DOHH2 (cell line): ENCODE data around the gene DYRK2.

Source experiments
- H3F3A ChIP-seq: fragments of 200-600 bp; sonication (generic), shearing (Covaris generic); 2 replicates; pipeline ENCODE4 v1.6.0; 2016; ENCODE audit warnings: antibody characterized with exemption, mild to moderate bottlenecking; ENCODE audit not compliant: control insufficient read depth, insufficient read depth
- H3K27ac ChIP-seq: fragments of 200-600 bp; sonication (generic); 2 replicates; pipeline ENCODE4 v1.5.1; 2014; ENCODE audit warnings: low read depth, mild to moderate bottlenecking, low read length, moderate library complexity
- H3K27me3 ChIP-seq: fragments of 200-600 bp; sonication (generic); 2 replicates; pipeline ENCODE4 v1.6.1; 2014; ENCODE audit warnings: mild to moderate bottlenecking, low read length, mixed read lengths; ENCODE audit not compliant: control insufficient read depth
- H3K36me3 ChIP-seq: fragments of 200-600 bp; sonication (generic); 2 replicates; pipeline ENCODE4 v1.6.1; 2014; ENCODE audit warnings: mild to moderate bottlenecking, low read length, moderate library complexity, mixed read lengths; ENCODE audit not compliant: control insufficient read depth
- H3K4me1 ChIP-seq: fragments of 200-600 bp; sonication (generic); 2 replicates; pipeline ENCODE4 v1.6.1; 2014; ENCODE audit warnings: mild to moderate bottlenecking, low read length, mixed read lengths; ENCODE audit not compliant: control insufficient read depth
- H3K4me2 ChIP-seq: fragments of 200-600 bp; sonication (generic); 2 replicates; pipeline ENCODE4 v1.6.0; 2014; ENCODE audit warnings: mild to moderate bottlenecking, low read length, moderate library complexity
- H3K4me3 ChIP-seq: fragments of 200-600 bp; sonication (generic); 2 replicates; pipeline ENCODE4 v1.5.1; 2014; ENCODE audit warnings: mild to moderate bottlenecking, low read length, mixed read lengths
- H3K79me2 ChIP-seq: fragments of 200-600 bp; sonication (generic); 2 replicates; pipeline ENCODE4 v1.6.1; 2014; ENCODE audit warnings: mild to moderate bottlenecking, low read length, mixed read lengths; ENCODE audit not compliant: control insufficient read depth
- H3K9me2 ChIP-seq: fragments of 200-600 bp; sonication (generic); replicated peaks from 2 replicates; pipeline ENCODE4 v1.6.1; 2014; ENCODE audit warnings: mild to moderate bottlenecking, low read length, mixed read lengths; ENCODE audit not compliant: control insufficient read depth
- H3K9me3 ChIP-seq: fragments of 200-600 bp; sonication (generic); 2 replicates; pipeline ENCODE4 v1.6.1; 2014; ENCODE audit warnings: antibody characterized with exemption, low read length, mixed read lengths; ENCODE audit not compliant: control insufficient read depth, insufficient read depth
- H4K20me1 ChIP-seq: fragments of 200-600 bp; sonication (generic); 2 replicates; pipeline ENCODE4 v1.6.0; 2014; ENCODE audit warnings: low read depth, mild to moderate bottlenecking, antibody characterized with exemption, low read length, moderate library complexity; ENCODE audit not compliant: control insufficient read depth, insufficient read depth
- EZH2phosphoT487 ChIP-seq: fragments of 200-600 bp; sonication (generic); IDR thresholded peaks from 2 replicates; pipeline ENCODE4 v1.6.1; 2017; ENCODE audit warnings: borderline replicate concordance, mild to moderate bottlenecking, antibody characterized with exemption, low read length, moderate library complexity, mixed read lengths
- TF ChIP-seq, protein P1 (sequence below): fragments of 200-600 bp; sonication (generic); IDR thresholded peaks from one replicate; pipeline ENCODE4 v1.5.1; 2014; ENCODE audit warnings: antibody characterized with exemption, mild to moderate bottlenecking, low read depth, low read length; ENCODE audit not compliant: poor library complexity, severe bottlenecking

Gene DYRK2

GRCh38 chr12:67693894-67694293 is 45.3 kb downstream of the DYRK2 start:
- Histone ChIP-seq H3K4me2 (peak overlapping the region; percentile 25; the same call in 1 of the 2 replicates), H3K27me3 (no peaks in the 10 kb centered on the region), H3K4me3 (no peak overlapping the region), H3K9me2 (no peaks in the 10 kb centered on the region), H3K4me1 (peaks cover 97% of the 10 kb centered on the region), H4K20me1 (no peaks in the 10 kb centered on the region), H3K36me3 (no peaks in the 10 kb centered on the region), H3K9me3 (0 out of 2 replicates have a peak, but pooled peaks cover 3% of the 10 kb centered on the region), H3F3A (peaks cover 19% of the 10 kb centered on the region), H3K79me2 (no peaks in the 10 kb centered on the region), H3K27ac (no peak overlapping the region)
- TF ChIP-seq EZH2phosphoT487, result no peak
- TF ChIP-seq, protein P1, sequence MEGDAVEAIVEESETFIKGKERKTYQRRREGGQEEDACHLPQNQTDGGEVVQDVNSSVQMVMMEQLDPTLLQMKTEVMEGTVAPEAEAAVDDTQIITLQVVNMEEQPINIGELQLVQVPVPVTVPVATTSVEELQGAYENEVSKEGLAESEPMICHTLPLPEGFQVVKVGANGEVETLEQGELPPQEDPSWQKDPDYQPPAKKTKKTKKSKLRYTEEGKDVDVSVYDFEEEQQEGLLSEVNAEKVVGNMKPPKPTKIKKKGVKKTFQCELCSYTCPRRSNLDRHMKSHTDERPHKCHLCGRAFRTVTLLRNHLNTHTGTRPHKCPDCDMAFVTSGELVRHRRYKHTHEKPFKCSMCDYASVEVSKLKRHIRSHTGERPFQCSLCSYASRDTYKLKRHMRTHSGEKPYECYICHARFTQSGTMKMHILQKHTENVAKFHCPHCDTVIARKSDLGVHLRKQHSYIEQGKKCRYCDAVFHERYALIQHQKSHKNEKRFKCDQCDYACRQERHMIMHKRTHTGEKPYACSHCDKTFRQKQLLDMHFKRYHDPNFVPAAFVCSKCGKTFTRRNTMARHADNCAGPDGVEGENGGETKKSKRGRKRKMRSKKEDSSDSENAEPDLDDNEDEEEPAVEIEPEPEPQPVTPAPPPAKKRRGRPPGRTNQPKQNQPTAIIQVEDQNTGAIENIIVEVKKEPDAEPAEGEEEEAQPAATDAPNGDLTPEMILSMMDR, result no peak

- H3K27me3 ChIP-seq, result no peaks in the 10 kb centered on the region
- TF ChIP-seq, protein P1, result no peak
- no peak for TF ChIP-seq EZH2phosphoT487
These were observed 45.9 kb downstream of the DYRK2 start for GRCh38 chr12:67694306-67694900.

GRCh38 chr12:67695974-67696373 is 47.4 kb downstream of the DYRK2 start:
- no peaks in the 10 kb centered on the region for H3K79me2 ChIP-seq
- H3K27ac ChIP-seq, result no peak overlapping the region
- H3K4me3 ChIP-seq, result no peak overlapping the region
- peaks cover 20% of the 10 kb centered on the region for H3F3A ChIP-seq
- no peak overlapping the region for H3K4me2 ChIP-seq
- H3K9me2 ChIP-seq, result no peaks in the 10 kb centered on the region
- H3K27me3 ChIP-seq, result no peaks in the 10 kb centered on the region
- no peaks in the 10 kb centered on the region for H4K20me1 ChIP-seq
- H3K36me3 ChIP-seq, result no peaks in the 10 kb centered on the region
- H3K9me3 ChIP-seq, result 0 out of 2 replicates have a peak, but pooled peaks cover 3% of the 10 kb centered on the region
- TF ChIP-seq EZH2phosphoT487, result no peak
- H3K4me1 ChIP-seq, result peaks cover 99% of the 10 kb centered on the region

More at GRCh38 chr12:67694306-67694900, 45.9 kb downstream of the DYRK2 start:
- no peaks in the 10 kb centered on the region for H4K20me1 ChIP-seq
- no peaks in the 10 kb centered on the region for H3K36me3 ChIP-seq
- H3K4me1 ChIP-seq, result peaks cover 99% of the 10 kb centered on the region
- H3K9me2 ChIP-seq, result no peaks in the 10 kb centered on the region
- H3K9me3 ChIP-seq, result 0 out of 2 replicates have a peak, but pooled peaks cover 3% of the 10 kb centered on the region
- H3K4me2 ChIP-seq, result peak overlapping the region; percentile 25
- H3F3A ChIP-seq, result peaks cover 23% of the 10 kb centered on the region
- H3K79me2 ChIP-seq, result no peaks in the 10 kb centered on the region
- H3K27ac ChIP-seq, result no peak overlapping the region
- H3K4me3 ChIP-seq, result no peak overlapping the region

- no peaks in the 10 kb centered on the region for H3K9me2 ChIP-seq
- 0 out of 2 replicates have a peak, but pooled peaks cover 3% of the 10 kb centered on the region for H3K9me3 ChIP-seq
- H3K27ac ChIP-seq, result peak overlapping the region; percentile 79
- H3K4me3 ChIP-seq, result peak overlapping the region; percentile 69
- peaks cover 98% of the 10 kb centered on the region for H3K4me1 ChIP-seq
- no peaks in the 10 kb centered on the region for H4K20me1 ChIP-seq
- no peaks in the 10 kb centered on the region for H3K36me3 ChIP-seq
- peaks cover 20% of the 10 kb centered on the region for H3F3A ChIP-seq
- no peaks in the 10 kb centered on the region for H3K27me3 ChIP-seq
- H3K79me2 ChIP-seq, result no peaks in the 10 kb centered on the region
- no peak for TF ChIP-seq EZH2phosphoT487
- TF ChIP-seq, protein P1, result no peak
- peak overlapping the region; percentile 89 for H3K4me2 ChIP-seq
These were observed 48.9 kb downstream of the DYRK2 start for GRCh38 chr12:67697443-67697842.
